ENCODE results near the gene SLC49A4. TPM values are rescaled to one million over a fixed set of nuclear protein-coding genes. Genes with fewer than 3 reads are reported as not detected.

SLC49A4 gene
- total RNA-seq, 1 experiment from 2014 or later = 14.1 TPM

- Histone ChIP-seq H3K4me3 (ENCODE audit: low read depth, low read length, poor library complexity, severe bottlenecking) (no peak overlapping the region), H3K27me3 (replicated peaks; ENCODE audit: insufficient read depth, low read depth, low read length, poor library complexity) (no peaks in the 10 kb centered on the region), H3K36me3 (ENCODE audit: insufficient read depth, low read length, poor library complexity, severe bottlenecking) (no peaks in the 10 kb centered on the region), H3K4me1 (ENCODE audit: insufficient read depth, low read length, poor library complexity, severe bottlenecking) (no peaks in the 10 kb centered on the region), H3K27ac (ENCODE audit: low read depth, low read length, poor library complexity, severe bottlenecking) (no peak overlapping the region), H3K9me3 (ENCODE audit: low read depth, low read length, poor library complexity, severe bottlenecking) (no peaks in the 10 kb centered on the region)
- CTCF ChIA-PET = no interaction called here
- intact Hi-C loops (cut with micrococcal nuclease; ENCODE audit: unreplicated experiment) = no loop called here
- no TSS peak for BruUV-seq (replicated peaks)
- no peak for TF ChIP-seq EZH2 (IDR thresholded peaks at IDR 0.05; ENCODE audit: borderline replicate concordance, low read depth, low read length, poor library complexity, severe bottlenecking)
- TF ChIP-seq, protein P1, sequence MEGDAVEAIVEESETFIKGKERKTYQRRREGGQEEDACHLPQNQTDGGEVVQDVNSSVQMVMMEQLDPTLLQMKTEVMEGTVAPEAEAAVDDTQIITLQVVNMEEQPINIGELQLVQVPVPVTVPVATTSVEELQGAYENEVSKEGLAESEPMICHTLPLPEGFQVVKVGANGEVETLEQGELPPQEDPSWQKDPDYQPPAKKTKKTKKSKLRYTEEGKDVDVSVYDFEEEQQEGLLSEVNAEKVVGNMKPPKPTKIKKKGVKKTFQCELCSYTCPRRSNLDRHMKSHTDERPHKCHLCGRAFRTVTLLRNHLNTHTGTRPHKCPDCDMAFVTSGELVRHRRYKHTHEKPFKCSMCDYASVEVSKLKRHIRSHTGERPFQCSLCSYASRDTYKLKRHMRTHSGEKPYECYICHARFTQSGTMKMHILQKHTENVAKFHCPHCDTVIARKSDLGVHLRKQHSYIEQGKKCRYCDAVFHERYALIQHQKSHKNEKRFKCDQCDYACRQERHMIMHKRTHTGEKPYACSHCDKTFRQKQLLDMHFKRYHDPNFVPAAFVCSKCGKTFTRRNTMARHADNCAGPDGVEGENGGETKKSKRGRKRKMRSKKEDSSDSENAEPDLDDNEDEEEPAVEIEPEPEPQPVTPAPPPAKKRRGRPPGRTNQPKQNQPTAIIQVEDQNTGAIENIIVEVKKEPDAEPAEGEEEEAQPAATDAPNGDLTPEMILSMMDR (conservative IDR thresholded peaks at IDR 0.05; ENCODE audit: low read depth, low read length) = no peak
- POLR2A ChIA-PET (ENCODE audit: low non-redundant PET) = no interaction called here
- DNase-seq (ENCODE audit: low spot score) = no peak
Observed at GRCh38 chr3:122773944-122774509, 20.8 kb upstream of the SLC49A4 start.

- POLR2A ChIA-PET (ENCODE audit: low non-redundant PET) = no interaction called here
- H3K9me3 ChIP-seq (ENCODE audit: low read depth, low read length, poor library complexity, severe bottlenecking) = no peaks in the 10 kb centered on the region
- DNase-seq (ENCODE audit: low spot score) = no peak
- no peaks in the 10 kb centered on the region for H3K4me1 ChIP-seq (ENCODE audit: insufficient read depth, low read length, poor library complexity, severe bottlenecking)
- H3K27ac ChIP-seq (ENCODE audit: low read depth, low read length, poor library complexity, severe bottlenecking) = no peak overlapping the region
- intact Hi-C loops (cut with micrococcal nuclease; ENCODE audit: unreplicated experiment) = no loop called here
- BruUV-seq (replicated peaks) = no TSS peak
- CTCF ChIA-PET = no interaction called here
- H3K4me3 ChIP-seq (ENCODE audit: low read depth, low read length, poor library complexity, severe bottlenecking) = no peak overlapping the region
- TF ChIP-seq, protein P1 (conservative IDR thresholded peaks at IDR 0.05; ENCODE audit: low read depth, low read length) = no peak
- no peak for TF ChIP-seq EZH2 (IDR thresholded peaks at IDR 0.05; ENCODE audit: borderline replicate concordance, low read depth, low read length, poor library complexity, severe bottlenecking)
- no peaks in the 10 kb centered on the region for H3K27me3 ChIP-seq (replicated peaks; ENCODE audit: insufficient read depth, low read depth, low read length, poor library complexity)
- no peaks in the 10 kb centered on the region for H3K36me3 ChIP-seq (ENCODE audit: insufficient read depth, low read length, poor library complexity, severe bottlenecking)
Observed at GRCh38 chr3:122774564-122774963, 20.3 kb upstream of the SLC49A4 start.

DNA sequence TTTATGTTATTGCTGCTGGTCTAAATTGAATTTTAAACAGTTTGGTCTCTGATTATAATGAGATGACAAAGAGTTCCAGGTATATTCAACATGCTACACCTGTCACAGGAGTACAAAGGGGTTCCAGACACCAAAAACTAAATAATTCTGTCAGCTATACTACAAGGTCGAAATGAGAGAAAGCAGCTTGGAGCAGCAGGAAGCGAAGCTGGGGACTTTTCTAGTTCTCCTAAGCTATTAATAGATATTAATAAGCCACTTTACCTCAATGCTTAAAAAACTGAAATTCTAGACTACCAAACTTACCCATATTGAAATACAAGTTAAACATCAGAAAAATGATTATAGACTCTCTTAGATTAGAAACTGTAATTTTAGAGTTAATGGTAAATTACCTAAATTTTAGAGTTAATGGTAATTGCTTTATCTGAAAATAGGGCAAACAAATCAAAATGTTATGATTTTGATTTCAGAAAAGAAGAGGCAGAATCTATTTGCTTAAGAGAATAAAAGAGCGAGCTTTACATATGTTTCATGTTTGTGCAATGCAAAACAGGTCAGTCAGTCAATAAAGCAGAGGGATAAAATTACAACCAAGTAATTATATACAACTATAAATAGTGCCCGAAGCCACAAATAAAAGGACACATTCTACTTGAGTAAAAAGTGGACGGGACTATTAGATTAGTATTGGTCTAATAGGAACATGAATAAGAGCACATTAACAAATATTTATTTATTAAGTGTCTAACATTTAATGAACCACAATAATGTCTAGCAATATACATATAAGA, 18.0 kb upstream of the SLC49A4 start:
- H3K27me3 ChIP-seq (replicated peaks; ENCODE audit: insufficient read depth, low read depth, low read length, poor library complexity) = no peaks in the 10 kb centered on the region
- intact Hi-C loops (cut with micrococcal nuclease; ENCODE audit: unreplicated experiment) = no loop called here
- ChIA-PET CTCF (no interaction called here), POLR2A (ENCODE audit: low non-redundant PET) (no interaction called here)
- BruUV-seq (replicated peaks) = no TSS peak
- no peak overlapping the region for H3K4me3 ChIP-seq (ENCODE audit: low read depth, low read length, poor library complexity, severe bottlenecking)
- H3K9me3 ChIP-seq (ENCODE audit: low read depth, low read length, poor library complexity, severe bottlenecking) = no peaks in the 10 kb centered on the region
- no peak overlapping the region for H3K27ac ChIP-seq (ENCODE audit: low read depth, low read length, poor library complexity, severe bottlenecking)
- H3K4me1 ChIP-seq (ENCODE audit: insufficient read depth, low read length, poor library complexity, severe bottlenecking) = no peaks in the 10 kb centered on the region
- no peak for DNase-seq (ENCODE audit: low spot score)
- TF ChIP-seq, protein P1 (conservative IDR thresholded peaks at IDR 0.05; ENCODE audit: low read depth, low read length) = no peak
- no peak for TF ChIP-seq EZH2 (IDR thresholded peaks at IDR 0.05; ENCODE audit: borderline replicate concordance, low read depth, low read length, poor library complexity, severe bottlenecking)
- H3K36me3 ChIP-seq (ENCODE audit: insufficient read depth, low read length, poor library complexity, severe bottlenecking) = no peaks in the 10 kb centered on the region
